HEK293T (cell line): ENCODE measurements around the gene GPC4.

Source experiments
- BHLHE40 ChIP-seq: fragments of 450-650 bp; IDR thresholded peaks from 2 replicates; pipeline ENCODE4 v1.6.1; 2016; ENCODE audit warnings: mild to moderate bottlenecking, moderate library complexity, borderline replicate concordance
- FOXK2 ChIP-seq: fragments of 450-650 bp; IDR thresholded peaks from 2 replicates; pipeline ENCODE4 v1.6.1; 2016; ENCODE audit warnings: mild to moderate bottlenecking
- FOXM1 ChIP-seq: fragments of 450-650 bp; IDR thresholded peaks from 2 replicates; pipeline ENCODE4 v1.6.1; 2017; ENCODE audit warnings: mild to moderate bottlenecking, borderline replicate concordance
- NFRKB ChIP-seq: fragments of 450-650 bp; IDR thresholded peaks from 2 replicates; pipeline ENCODE4 v1.6.1; 2016; ENCODE audit warnings: mild to moderate bottlenecking, moderate library complexity
- SP1 ChIP-seq: fragments of 450-650 bp; IDR thresholded peaks from 2 replicates; pipeline ENCODE4 v1.6.1; 2017
- ZNF384 ChIP-seq: fragments of 450-650 bp; IDR thresholded peaks from 2 replicates; pipeline ENCODE4 v1.6.1; 2016

DNA sequence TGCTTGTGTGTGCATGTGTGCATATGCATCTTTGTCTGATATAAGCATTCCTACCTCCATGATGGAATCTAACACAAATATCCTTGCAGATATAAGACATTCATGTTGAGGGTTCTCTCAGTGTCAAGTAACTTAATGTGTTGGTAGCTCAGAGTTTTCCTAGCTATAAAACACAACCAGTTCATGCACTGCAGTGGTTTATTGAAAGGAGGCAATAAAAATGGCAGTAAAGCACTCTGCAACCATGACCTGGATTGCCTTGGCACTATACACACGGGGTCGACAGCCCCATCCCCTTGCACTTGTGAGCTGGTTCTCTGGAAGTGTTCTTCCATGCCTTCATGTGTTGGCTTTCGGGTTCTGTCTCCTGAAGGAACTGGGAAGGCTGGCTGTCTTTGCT is 38.9 kb downstream of the GPC4 start:
- TF ChIP-seq BHLHE40 (no peak), ZNF384 (no peak), FOXK2 (no peak), SP1 (no peak), NFRKB (no peak), FOXM1 (no peak)
